CD4-positive, alpha-beta memory T cell (primary cell): ENCODE data around the gene LEMD2. TPM values are rescaled to one million over a fixed set of nuclear protein-coding genes. Genes with fewer than 3 reads are reported as not detected.

Source experiments
- CTCF ChIA-PET: fragments of 350-600 bp; sonication (Branson Sonifier 250); formaldehyde crosslinking; loops from one replicate; lab custom pipeline; 2021; ENCODE audit warnings: inconsistent platforms; ENCODE audit not compliant: partially characterized antibody; lab: Charles Lee
- POLR2A ChIA-PET: fragments of 350-600 bp; sonication (Branson Sonifier 250); formaldehyde crosslinking; loops from one replicate; lab custom pipeline; 2021; ENCODE audit not compliant: partially characterized antibody; lab: Charles Lee
- DNase-seq, 5 donors: peaks; one replicate each; pipeline versions ENCODE4 v3.0.0 to v3.0.0-alpha.2; 2020 to 2022; ENCODE audit warnings: mixed read lengths in 1 of 5
- H3K27ac ChIP-seq: one replicate; pipeline ENCODE4 v1.7.0; 2013; ENCODE audit warnings: low read depth, low read length
- H3K27me3 ChIP-seq: 2 replicates; pipeline ENCODE4 v1.7.0; 2013; ENCODE audit warnings: mild to moderate bottlenecking, low read length, moderate library complexity; ENCODE audit not compliant: insufficient read depth
- H3K36me3 ChIP-seq: 2 replicates; pipeline ENCODE4 v1.7.0; 2013; ENCODE audit warnings: mild to moderate bottlenecking, low read length, moderate library complexity; ENCODE audit not compliant: insufficient read depth
- H3K4me1 ChIP-seq: 2 replicates; pipeline ENCODE4 v1.7.0; 2013; ENCODE audit warnings: mild to moderate bottlenecking, low read length, moderate library complexity; ENCODE audit not compliant: insufficient read depth
- H3K4me3 ChIP-seq, 2 donors: one replicate each; pipeline ENCODE4 v1.7.0; 2013; ENCODE audit warnings: low read length in 2 of 2, mild to moderate bottlenecking in 1 of 2
- H3K9me3 ChIP-seq, 2 donors: one replicate each; pipeline ENCODE4 v1.7.0; 2013; ENCODE audit warnings: low read length in 2 of 2, control low read depth in 1 of 2; ENCODE audit not compliant: control insufficient read depth in 1 of 2
- H3K27ac Mint-ChIP-seq, 7 donors: one replicate each; pipeline ENCODE4 v1.8.0; 2020 to 2021; ENCODE audit warnings: mixed read lengths in 7 of 7, mild to moderate bottlenecking in 6 of 7, inconsistent platforms in 3 of 7, moderate library complexity in 3 of 7
- H3K27me3 Mint-ChIP-seq, 2 donors: one replicate each; pipeline ENCODE4 v1.8.0; 2020 to 2021; ENCODE audit warnings: mixed read lengths in 2 of 2
- H3K36me3 Mint-ChIP-seq, 2 donors: one replicate each; pipeline ENCODE4 v1.8.0; 2020 to 2021; ENCODE audit warnings: mixed read lengths in 2 of 2, inconsistent platforms in 1 of 2, mild to moderate bottlenecking in 1 of 2
- H3K4me1 Mint-ChIP-seq, 4 donors: one replicate each; pipeline ENCODE4 v1.8.0; 2020 to 2021; ENCODE audit warnings: mixed read lengths in 4 of 4, mild to moderate bottlenecking in 1 of 4
- H3K4me3 Mint-ChIP-seq, 8 donors: one replicate each; pipeline ENCODE4 v1.8.0; 2020 to 2021; ENCODE audit warnings: mixed read lengths in 8 of 8, mild to moderate bottlenecking in 7 of 8, moderate library complexity in 6 of 8, inconsistent platforms in 3 of 8
- H3K9me3 Mint-ChIP-seq, 8 donors: one replicate each; pipeline ENCODE4 v1.8.0; 2020 to 2021; ENCODE audit warnings: mixed read lengths in 8 of 8, mild to moderate bottlenecking in 5 of 8, inconsistent platforms in 3 of 8, moderate library complexity in 1 of 8
- intact Hi-C: fragments of 100-400 bp; cut with micrococcal nuclease; formaldehyde crosslinking; loops from one replicate; pipeline ENCODE4 v1.15.1; 2023
- polyA plus RNA-seq, 2 donors: library from polyadenylated mRNA; unstranded; fragments of 300-500 nt; fragmentation: Illumina TruSeq; gene quantifications; one replicate each; pipeline ENCODE4 v1.2.3, GENCODE V29; 2021
- total RNA-seq, 2 experiments: library from RNA; stranded (reverse); gene quantifications; one replicate each; pipeline ENCODE4 v1.2.3, GENCODE V29; 2021

The LEMD2 gene
- total and polyA plus RNA-seq, 4 experiments from 2014 or later = 13.5 to 126 (median 80.1) TPM

GRCh38 chr6:33732385-33732784 is 56.5 kb downstream of the LEMD2 start:
- peaks cover 0 to 6% (median 0%) of the 10 kb centered on the region in 4 donors for H3K4me1 Mint-ChIP-seq
- intact Hi-C loops = no loop called here
- no peaks in the 10 kb centered on the region for H3K36me3 Mint-ChIP-seq
- POLR2A ChIA-PET = no interaction called here
- no peaks in the 10 kb centered on the region for H3K4me1 ChIP-seq
- peaks cover 0 to 2% (median 0%) of the 10 kb centered on the region in 8 donors for H3K9me3 Mint-ChIP-seq
- H3K27me3 Mint-ChIP-seq = peaks cover 0 to 2% of the 10 kb centered on the region in 2 donors
- no peaks in the 10 kb centered on the region for H3K9me3 ChIP-seq
- no peaks in the 10 kb centered on the region for H3K27me3 ChIP-seq
- H3K36me3 ChIP-seq = no peaks in the 10 kb centered on the region
- H3K4me3 Mint-ChIP-seq = no peak overlapping the region
- H3K4me3 ChIP-seq = no peak overlapping the region
- CTCF ChIA-PET = no interaction called here
- DNase-seq = no peak
- no peak overlapping the region for H3K27ac Mint-ChIP-seq
- H3K27ac ChIP-seq = no peak overlapping the region

- H3K4me3 Mint-ChIP-seq = no peak overlapping the region
- Histone ChIP-seq H3K9me3 (no peaks in the 10 kb centered on the region), H3K27ac (no peak overlapping the region), H3K27me3 (no peaks in the 10 kb centered on the region), H3K4me1 (no peaks in the 10 kb centered on the region), H3K36me3 (no peaks in the 10 kb centered on the region), H3K4me3 (no peak overlapping the region)
- H3K4me1 Mint-ChIP-seq = peaks cover 0 to 6% (median 0%) of the 10 kb centered on the region in 4 donors
- H3K9me3 Mint-ChIP-seq = peaks cover 0 to 2% (median 0%) of the 10 kb centered on the region in 8 donors
- DNase-seq = no peak
- CTCF ChIA-PET = no interaction called here
- POLR2A ChIA-PET = no interaction called here
- no peaks in the 10 kb centered on the region for H3K36me3 Mint-ChIP-seq
- no peak overlapping the region for H3K27ac Mint-ChIP-seq
- intact Hi-C loops = no loop called here
- peaks cover 0 to 2% of the 10 kb centered on the region in 2 donors for H3K27me3 Mint-ChIP-seq
Observed at GRCh38 chr6:33731751-33732282, 57.1 kb downstream of the LEMD2 start.

- no peaks in the 10 kb centered on the region for H3K9me3 ChIP-seq
- Mint-ChIP-seq H3K4me1 (peaks cover 0 to 6% (median 0%) of the 10 kb centered on the region in 4 donors), H3K36me3 (no peaks in the 10 kb centered on the region), H3K27ac (no peak overlapping the region), H3K4me3 (no peak overlapping the region), H3K9me3 (peaks cover 0 to 3% (median 0%) of the 10 kb centered on the region in 8 donors), H3K27me3 (peaks cover 2 to 5% of the 10 kb centered on the region in 2 donors)
- H3K4me3 ChIP-seq = no peak overlapping the region
- no peaks in the 10 kb centered on the region for H3K4me1 ChIP-seq
- H3K27me3 ChIP-seq = no peaks in the 10 kb centered on the region
- no peak overlapping the region for H3K27ac ChIP-seq
- CTCF ChIA-PET = no interaction called here
- no peaks in the 10 kb centered on the region for H3K36me3 ChIP-seq
- POLR2A ChIA-PET = no interaction called here
- DNase-seq = no peak
- intact Hi-C loops = no loop called here
Observed at GRCh38 chr6:33731035-33731434, 57.9 kb downstream of the LEMD2 start.

GRCh38 chr6:33730611-33731010 is 58.3 kb downstream of the LEMD2 start:
- DNase-seq = no peak
- Mint-ChIP-seq H3K4me3 (no peak overlapping the region), H3K27ac (no peak overlapping the region), H3K4me1 (peaks cover 0 to 6% (median 0%) of the 10 kb centered on the region in 4 donors), H3K9me3 (peaks cover 0 to 3% (median 0%) of the 10 kb centered on the region in 8 donors), H3K27me3 (peaks cover 2 to 5% of the 10 kb centered on the region in 2 donors), H3K36me3 (no peaks in the 10 kb centered on the region)
- Histone ChIP-seq H3K9me3 (no peaks in the 10 kb centered on the region), H3K4me3 (no peak overlapping the region), H3K4me1 (no peaks in the 10 kb centered on the region), H3K36me3 (no peaks in the 10 kb centered on the region), H3K27ac (no peak overlapping the region), H3K27me3 (no peaks in the 10 kb centered on the region)
- ChIA-PET CTCF (no interaction called here), POLR2A (no interaction called here)
- intact Hi-C loops = no loop called here

- no peak for DNase-seq
- Histone ChIP-seq H3K27ac (no peak overlapping the region), H3K27me3 (no peaks in the 10 kb centered on the region), H3K9me3 (no peaks in the 10 kb centered on the region), H3K4me1 (peaks cover 7% of the 10 kb centered on the region), H3K4me3 (no peak overlapping the region), H3K36me3 (no peaks in the 10 kb centered on the region)
- intact Hi-C loops = no loop called here
- Mint-ChIP-seq H3K4me3 (no peak overlapping the region), H3K9me3 (peaks cover 0 to 3% (median 0%) of the 10 kb centered on the region in 8 donors), H3K36me3 (no peaks in the 10 kb centered on the region), H3K27ac (peak overlapping the region in 1 of 7 donors; percentile 2), H3K27me3 (peaks cover 5 to 6% of the 10 kb centered on the region in 2 donors), H3K4me1 (peaks cover 5 to 13% (median 7%) of the 10 kb centered on the region in 4 donors)
- POLR2A ChIA-PET = interaction anchor here (0.6 kb wide), 1 partner anchor 12 kb away, joined by 3 read pairs; no protein-coding TSS in a partner anchor
- CTCF ChIA-PET = no interaction called here
Observed at GRCh38 chr6:33729059-33729458, 59.9 kb downstream of the LEMD2 start.

GRCh38 chr6:33728438-33728837 is 60.5 kb downstream of the LEMD2 start:
- no peaks in the 10 kb centered on the region for H3K9me3 ChIP-seq
- no peak overlapping the region for H3K27ac ChIP-seq
- no peak overlapping the region for H3K4me3 ChIP-seq
- Mint-ChIP-seq H3K4me3 (no peak overlapping the region), H3K4me1 (peaks cover 8 to 19% (median 12%) of the 10 kb centered on the region in 4 donors), H3K27ac (peak overlapping the region in 1 of 7 donors; percentile 50), H3K36me3 (no peaks in the 10 kb centered on the region), H3K27me3 (peaks cover 6 to 9% of the 10 kb centered on the region in 2 donors), H3K9me3 (peaks cover 0 to 3% (median 0%) of the 10 kb centered on the region in 8 donors)
- H3K27me3 ChIP-seq = no peaks in the 10 kb centered on the region
- DNase-seq = no peak
- POLR2A ChIA-PET = no interaction called here
- H3K4me1 ChIP-seq = peaks cover 11% of the 10 kb centered on the region
- intact Hi-C loops = no loop called here
- CTCF ChIA-PET = no interaction called here
- H3K36me3 ChIP-seq = no peaks in the 10 kb centered on the region

GRCh38 chr6:33727932-33728331 is 61.0 kb downstream of the LEMD2 start:
- Mint-ChIP-seq H3K27ac (no peak overlapping the region), H3K4me1 (peaks cover 8 to 20% (median 12%) of the 10 kb centered on the region in 4 donors), H3K9me3 (peaks cover 0 to 3% (median 0%) of the 10 kb centered on the region in 8 donors), H3K27me3 (peaks cover 6 to 10% of the 10 kb centered on the region in 2 donors), H3K36me3 (no peaks in the 10 kb centered on the region), H3K4me3 (no peak overlapping the region)
- intact Hi-C loops = no loop called here
- Histone ChIP-seq H3K27me3 (no peaks in the 10 kb centered on the region), H3K4me1 (peaks cover 11% of the 10 kb centered on the region), H3K36me3 (no peaks in the 10 kb centered on the region), H3K9me3 (no peaks in the 10 kb centered on the region), H3K27ac (no peak overlapping the region), H3K4me3 (no peak overlapping the region)
- no peak for DNase-seq
- ChIA-PET CTCF (no interaction called here), POLR2A (no interaction called here)
